ENCODE data around the gene EBI3. TPM values are rescaled to one million over a fixed set of nuclear protein-coding genes. Genes with fewer than 3 reads are reported as not detected.

EBI3 gene
- total and polyA plus RNA-seq, 11 donors = 0.27 to 5.6 (median 0.88) TPM

- H3K4me1 ChIP-seq = peaks cover 0 to 27% (median 15%) of the 10 kb centered on the region in 12 donors
- no peaks in the 10 kb centered on the region for H3K9me3 ChIP-seq
- no peaks in the 10 kb centered on the region for H3K27me3 ChIP-seq
- peaks cover 0 to 16% (median 10%) of the 10 kb centered on the region in 9 donors for H3K36me3 ChIP-seq
- DNase-seq (no peak), ATAC-seq (no peak)
- TF ChIP-seq CTCF (IDR thresholded peaks at IDR 0.05) (no peak), POLR2A (IDR thresholded peaks at IDR 0.05) (no peak)
- WGBS, 4 donors = 33 to 40% (median 37%) methylated on average over 19 to 23 of the region's 23 CpGs
- H3K4me3 ChIP-seq = no peak overlapping the region
- intact Hi-C loops (cut with DNase I) = loop anchor here in 5 of 10 donors (2.0 to 10.0 kb wide), 5 partner anchors 42 to 199 kb away; partner anchors contain the start of genes EEF2 (in 3 of the 5) and PIAS4 (in 1 of the 5)
- no peak overlapping the region for H3K27ac ChIP-seq
Observed at GRCh38 chr19:4183967-4184717, 45.2 kb upstream of the EBI3 start.

- TF ChIP-seq CTCF (IDR thresholded peaks at IDR 0.05) (no peak), POLR2A (IDR thresholded peaks at IDR 0.05) (no peak)
- DNase-seq (no peak), ATAC-seq (no peak)
- 89 to 95% (median 92%) methylated on average over 2 of the region's 2 CpGs for WGBS, 4 donors
- Histone ChIP-seq H3K36me3 (peaks cover 0 to 10% (median 5%) of the 10 kb centered on the region in 9 donors), H3K4me1 (peaks cover 0 to 27% (median 15%) of the 10 kb centered on the region in 12 donors), H3K4me3 (no peak overlapping the region), H3K27ac (no peak overlapping the region), H3K27me3 (no peaks in the 10 kb centered on the region), H3K9me3 (no peaks in the 10 kb centered on the region)
- intact Hi-C loops (cut with DNase I) = loop anchor here in 6 of 10 donors (5.0 to 10.0 kb wide), 4 partner anchors 43 to 200 kb away; partner anchors contain the start of genes EEF2 (in 6 of the 6) and PIAS4 (in 1 of the 6)
Observed at GRCh38 chr19:4184718-4185352, 44.5 kb upstream of the EBI3 start.

GRCh38 chr19:4185413-4186086 is 43.8 kb upstream of the EBI3 start:
- ATAC-seq (no peak), DNase-seq (no peak)
- H3K4me3 ChIP-seq = no peak overlapping the region
- H3K27me3 ChIP-seq = no peaks in the 10 kb centered on the region
- no peak for TF ChIP-seq CTCF (IDR thresholded peaks at IDR 0.05)
- TF ChIP-seq POLR2A (IDR thresholded peaks at IDR 0.05) = no peak
- 66 to 71% (median 70%) methylated on average over 9 of the region's 9 CpGs for WGBS, 4 donors
- H3K4me1 ChIP-seq = peaks cover 0 to 27% (median 14%) of the 10 kb centered on the region in 12 donors
- no peak overlapping the region for H3K27ac ChIP-seq
- H3K36me3 ChIP-seq = peaks cover 0 to 3% (median under 1%) of the 10 kb centered on the region in 9 donors
- intact Hi-C loops (cut with DNase I) = loop anchor here in 5 of 10 donors (5.0 to 10.0 kb wide), 2 partner anchors 198 to 201 kb away; partner anchors contain the start of gene EEF2 (in 5 of the 5)
- no peaks in the 10 kb centered on the region for H3K9me3 ChIP-seq

Data from heart left ventricle (tissue), 16 donors.